Measurements from ENCODE around the gene C4BPB.

Gene C4BPB

DNA sequence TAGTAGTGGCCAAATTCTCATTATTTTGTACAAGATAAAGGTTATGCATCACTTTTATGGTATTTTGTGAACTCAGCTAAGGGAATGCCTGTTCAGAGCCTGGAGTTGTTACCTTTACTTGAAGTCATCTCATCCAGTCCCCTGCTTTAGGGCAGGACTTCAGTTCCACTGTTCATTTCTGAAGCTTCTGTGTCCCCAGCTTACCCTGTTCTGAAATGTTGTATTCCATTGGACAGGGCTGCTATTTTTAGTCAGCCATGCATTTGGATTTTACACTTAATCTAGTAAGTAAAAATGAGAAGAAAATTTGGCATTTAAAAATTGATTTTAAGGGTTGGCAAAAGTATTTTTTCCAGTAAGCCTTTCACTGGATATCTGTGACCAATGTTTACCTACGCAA lies 11.6 kb upstream of the C4BPB start:
- Histone ChIP-seq H2AK5ac (ENCODE audit: low read depth, low read length) (no peak overlapping the region), H3K4ac (ENCODE audit: low read length) (no peak overlapping the region), H2BK12ac (ENCODE audit: low read length) (no peak overlapping the region), H4K8ac (ENCODE audit: low read depth, low read length) (no peak overlapping the region), H2AFZ (ENCODE audit: low read length) (no peak overlapping the region), H3K18ac (ENCODE audit: low read length) (no peak overlapping the region), H2BK5ac (ENCODE audit: low read length) (no peak overlapping the region), H3K36me3 (replicated peaks in 1 of 2; ENCODE audit: control insufficient read depth in 2 of 2, insufficient read depth in 2 of 2, low read length in 2 of 2) (no peaks in the 10 kb centered on the region), H3K9ac (ENCODE audit: low read depth, low read length, poor library complexity) (no peak overlapping the region), H3K4me3 (ENCODE audit: low read length in 2 of 2) (no peak overlapping the region), H3K27ac (replicated peaks; ENCODE audit: low read length) (no peak overlapping the region), H3K4me2 (ENCODE audit: insufficient read depth, low read length, poor library complexity, severe bottlenecking) (no peak overlapping the region), H3K79me1 (ENCODE audit: low read depth, low read length) (no peaks in the 10 kb centered on the region), H4K91ac (ENCODE audit: low read depth, low read length, poor library complexity) (no peak overlapping the region), H3K23ac (ENCODE audit: low read depth, low read length, poor library complexity) (no peak overlapping the region), H2BK15ac (ENCODE audit: low read length) (no peak overlapping the region), H3K9me3 (replicated peaks in 1 of 2; ENCODE audit: control insufficient read depth in 2 of 2, insufficient read depth in 1 of 2, low read depth in 1 of 2, low read length in 2 of 2) (no peaks in the 10 kb centered on the region), H2BK120ac (ENCODE audit: low read depth, low read length) (no peak overlapping the region), H3K27me3 (ENCODE audit: control insufficient read depth in 3 of 3, insufficient read depth in 3 of 3, low read depth in 1 of 3, low read length in 3 of 3) (no peaks in the 10 kb centered on the region), H3K4me1 (ENCODE audit: control insufficient read depth in 2 of 2, insufficient read depth in 1 of 2, low read depth in 1 of 2, low read length in 2 of 2) (no peaks in the 10 kb centered on the region), H3K14ac (ENCODE audit: low read length) (no peak overlapping the region)
- no peak for DNase-seq (ENCODE audit: low spot score)
- no CpG with 5 or more reads among the region's 1 CpG for WGBS, 2 donors (ENCODE audit: extremely low coverage in 2 of 2, insufficient read length in 2 of 2, insufficient replicate concordance in 1 of 2)

DNA sequence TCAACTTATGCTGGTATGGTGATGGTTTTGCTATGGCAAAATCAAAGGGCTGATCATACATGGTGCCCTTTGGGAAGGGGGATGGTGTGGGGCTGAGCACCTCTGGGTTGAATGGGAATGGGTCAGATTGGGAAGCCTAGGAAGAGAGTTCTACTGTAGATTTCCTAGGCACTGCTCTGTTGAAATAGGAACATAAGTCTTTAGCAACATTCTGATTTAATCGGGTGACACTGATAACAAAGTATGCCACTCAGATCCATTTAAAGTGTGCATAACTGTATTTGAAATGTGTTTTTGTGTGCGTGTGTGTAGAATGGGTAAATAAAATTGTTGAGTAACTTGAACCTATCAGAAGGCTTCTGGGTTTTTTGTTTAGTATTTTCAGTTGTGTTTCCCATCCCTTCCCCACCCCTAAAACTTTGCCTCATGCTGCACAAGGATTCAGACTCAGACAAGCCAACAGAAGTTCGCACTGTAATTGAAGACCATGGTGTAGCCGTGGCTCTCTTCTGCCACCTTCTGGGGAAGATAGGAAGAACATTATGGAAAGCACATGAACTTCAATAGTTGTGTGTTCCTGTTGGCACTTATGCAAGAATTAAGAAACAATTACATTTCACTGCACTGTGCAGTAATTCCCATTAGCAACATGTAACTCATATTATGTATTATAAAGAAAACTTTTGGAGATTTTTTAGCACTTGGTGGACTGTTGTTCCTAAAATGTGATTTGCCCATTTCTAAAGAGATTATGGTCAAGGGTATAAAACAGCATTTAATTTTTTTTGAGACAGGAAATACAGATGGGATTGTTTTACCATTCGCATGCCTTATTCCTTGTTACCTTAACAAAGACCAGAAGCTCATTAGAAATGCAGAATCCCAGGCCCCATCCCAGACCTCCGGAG lies 10.9 kb upstream of the C4BPB start:
- H2BK5ac ChIP-seq (ENCODE audit: low read length) = no peak overlapping the region
- DNase-seq (ENCODE audit: low spot score) = peak; percentile 62

DNA sequence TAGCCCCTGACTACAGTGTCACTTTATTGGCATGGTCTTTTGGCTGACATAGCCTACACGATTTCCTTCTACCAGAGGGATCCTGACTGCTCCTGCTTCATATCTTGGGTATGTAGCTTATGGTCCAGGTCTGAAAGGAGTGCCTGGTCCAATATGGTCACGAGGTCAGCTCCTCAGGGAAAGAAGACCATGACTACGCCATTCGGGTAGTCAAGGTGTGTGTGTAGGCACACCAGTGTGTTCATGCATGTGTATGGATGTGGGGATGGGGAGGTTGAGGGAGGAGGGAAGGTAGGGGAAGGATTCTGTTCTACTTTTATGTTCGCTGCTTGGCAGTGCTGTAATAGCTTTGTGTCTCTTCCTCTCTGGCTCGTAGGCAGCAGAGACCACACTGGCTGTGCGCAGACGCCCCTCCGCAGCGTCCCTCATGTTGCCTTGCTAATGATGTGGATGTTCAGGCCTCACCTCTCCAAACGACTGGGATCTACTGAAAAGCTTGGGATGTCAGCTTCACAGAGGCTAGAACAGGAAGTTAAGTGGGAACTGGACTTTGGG lies 10.0 kb upstream of the C4BPB start:
- no CpG with 5 or more reads among the region's 11 CpGs for WGBS, 2 donors (ENCODE audit: extremely low coverage in 2 of 2, insufficient read length in 2 of 2, insufficient replicate concordance in 1 of 2)
- H3K4me2 ChIP-seq (ENCODE audit: insufficient read depth, low read length, poor library complexity, severe bottlenecking) = no peak overlapping the region
- no peak overlapping the region for H2BK5ac ChIP-seq (ENCODE audit: low read length)
- no peak overlapping the region for H2AFZ ChIP-seq (ENCODE audit: low read length)
- H3K18ac ChIP-seq (ENCODE audit: low read length) = no peak overlapping the region
- H2BK15ac ChIP-seq (ENCODE audit: low read length) = no peak overlapping the region
- no peak overlapping the region for H2AK5ac ChIP-seq (ENCODE audit: low read depth, low read length)
- no peaks in the 10 kb centered on the region for H3K27me3 ChIP-seq (ENCODE audit: control insufficient read depth in 3 of 3, insufficient read depth in 3 of 3, low read depth in 1 of 3, low read length in 3 of 3)
- no peak overlapping the region for H4K91ac ChIP-seq (ENCODE audit: low read depth, low read length, poor library complexity)
- H3K23ac ChIP-seq (ENCODE audit: low read depth, low read length, poor library complexity) = no peak overlapping the region
- H3K14ac ChIP-seq (ENCODE audit: low read length) = no peak overlapping the region
- no peaks in the 10 kb centered on the region for H3K36me3 ChIP-seq (replicated peaks in 1 of 2; ENCODE audit: control insufficient read depth in 2 of 2, insufficient read depth in 2 of 2, low read length in 2 of 2)
- H3K9ac ChIP-seq (ENCODE audit: low read depth, low read length, poor library complexity) = no peak overlapping the region
- no peak overlapping the region for H4K8ac ChIP-seq (ENCODE audit: low read depth, low read length)
- H2BK120ac ChIP-seq (ENCODE audit: low read depth, low read length) = no peak overlapping the region
- no peak overlapping the region for H3K4ac ChIP-seq (ENCODE audit: low read length)
- H3K79me1 ChIP-seq (ENCODE audit: low read depth, low read length) = no peaks in the 10 kb centered on the region
- H3K4me1 ChIP-seq (ENCODE audit: control insufficient read depth in 2 of 2, insufficient read depth in 1 of 2, low read depth in 1 of 2, low read length in 2 of 2) = no peaks in the 10 kb centered on the region
- no peak overlapping the region for H2BK12ac ChIP-seq (ENCODE audit: low read length)
- peak overlapping the region in 1 of 2 donors; percentile 26 for H3K4me3 ChIP-seq (ENCODE audit: low read length in 2 of 2)
- no peak for DNase-seq (ENCODE audit: low spot score)
- H3K9me3 ChIP-seq (replicated peaks in 1 of 2; ENCODE audit: control insufficient read depth in 2 of 2, insufficient read depth in 1 of 2, low read depth in 1 of 2, low read length in 2 of 2) = no peaks in the 10 kb centered on the region
- H3K27ac ChIP-seq (replicated peaks; ENCODE audit: low read length) = no peak overlapping the region

More for the DNA sequence above, 10.9 kb upstream of the C4BPB start:
- Histone ChIP-seq H3K9ac (ENCODE audit: low read depth, low read length, poor library complexity) (no peak overlapping the region), H2BK15ac (ENCODE audit: low read length) (no peak overlapping the region), H3K4me1 (ENCODE audit: control insufficient read depth in 2 of 2, insufficient read depth in 1 of 2, low read depth in 1 of 2, low read length in 2 of 2) (no peaks in the 10 kb centered on the region), H4K8ac (ENCODE audit: low read depth, low read length) (no peak overlapping the region), H2AFZ (ENCODE audit: low read length) (no peak overlapping the region), H2BK12ac (ENCODE audit: low read length) (no peak overlapping the region), H2AK5ac (ENCODE audit: low read depth, low read length) (no peak overlapping the region), H3K4me3 (ENCODE audit: low read length in 2 of 2) (no peak overlapping the region), H3K18ac (ENCODE audit: low read length) (no peak overlapping the region), H3K4me2 (ENCODE audit: insufficient read depth, low read length, poor library complexity, severe bottlenecking) (no peak overlapping the region), H2BK120ac (ENCODE audit: low read depth, low read length) (no peak overlapping the region), H3K9me3 (replicated peaks in 1 of 2; ENCODE audit: control insufficient read depth in 2 of 2, insufficient read depth in 1 of 2, low read depth in 1 of 2, low read length in 2 of 2) (no peaks in the 10 kb centered on the region), H3K36me3 (replicated peaks in 1 of 2; ENCODE audit: control insufficient read depth in 2 of 2, insufficient read depth in 2 of 2, low read length in 2 of 2) (no peaks in the 10 kb centered on the region), H3K14ac (ENCODE audit: low read length) (no peak overlapping the region), H3K4ac (ENCODE audit: low read length) (no peak overlapping the region), H3K27ac (replicated peaks; ENCODE audit: low read length) (no peak overlapping the region), H4K91ac (ENCODE audit: low read depth, low read length, poor library complexity) (no peak overlapping the region), H3K79me1 (ENCODE audit: low read depth, low read length) (no peaks in the 10 kb centered on the region), H3K23ac (ENCODE audit: low read depth, low read length, poor library complexity) (no peak overlapping the region), H3K27me3 (ENCODE audit: control insufficient read depth in 3 of 3, insufficient read depth in 3 of 3, low read depth in 1 of 3, low read length in 3 of 3) (no peaks in the 10 kb centered on the region)
- WGBS, 2 donors (ENCODE audit: extremely low coverage in 2 of 2, insufficient read length in 2 of 2, insufficient replicate concordance in 1 of 2) = no CpG with 5 or more reads among the region's 6 CpGs

DNA sequence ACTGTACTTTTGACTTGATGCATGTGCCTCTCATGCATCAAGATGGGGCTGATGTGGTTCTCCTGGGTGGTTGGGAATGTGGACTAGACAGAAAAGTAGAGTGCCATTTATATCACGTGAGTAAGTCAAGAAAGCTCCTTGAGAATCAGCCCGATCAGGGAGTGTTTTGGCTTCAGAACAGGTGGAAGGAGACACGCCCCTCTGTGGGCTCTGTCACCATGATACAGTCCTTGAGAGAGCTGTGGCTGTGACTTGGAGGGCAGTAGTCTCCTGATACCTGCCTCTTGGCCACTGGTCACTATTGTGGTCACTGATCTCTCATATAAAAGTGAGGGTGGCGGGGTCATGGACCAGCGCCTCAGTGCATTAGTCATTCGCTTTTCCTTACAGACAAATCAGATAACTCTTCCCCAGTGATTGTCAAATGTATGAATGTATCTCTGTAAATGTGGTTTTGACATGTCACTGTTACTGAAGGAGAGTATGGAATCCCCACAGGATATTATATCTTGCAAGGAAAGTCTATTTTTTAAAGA lies 8.9 kb upstream of the C4BPB start:
- H3K27me3 ChIP-seq (ENCODE audit: control insufficient read depth in 3 of 3, insufficient read depth in 3 of 3, low read depth in 1 of 3, low read length in 3 of 3) = no peaks in the 10 kb centered on the region
- H3K18ac ChIP-seq (ENCODE audit: low read length) = no peak overlapping the region
- no peaks in the 10 kb centered on the region for H3K36me3 ChIP-seq (replicated peaks in 1 of 2; ENCODE audit: control insufficient read depth in 2 of 2, insufficient read depth in 2 of 2, low read length in 2 of 2)
- no peaks in the 10 kb centered on the region for H3K4me1 ChIP-seq (ENCODE audit: control insufficient read depth in 2 of 2, insufficient read depth in 1 of 2, low read depth in 1 of 2, low read length in 2 of 2)
- H3K4me2 ChIP-seq (ENCODE audit: insufficient read depth, low read length, poor library complexity, severe bottlenecking) = no peak overlapping the region
- no peak overlapping the region for H4K91ac ChIP-seq (ENCODE audit: low read depth, low read length, poor library complexity)
- no peak overlapping the region for H3K14ac ChIP-seq (ENCODE audit: low read length)
- H4K8ac ChIP-seq (ENCODE audit: low read depth, low read length) = no peak overlapping the region
- no peaks in the 10 kb centered on the region for H3K79me1 ChIP-seq (ENCODE audit: low read depth, low read length)
- no peak overlapping the region for H2AFZ ChIP-seq (ENCODE audit: low read length)
- no peaks in the 10 kb centered on the region for H3K9me3 ChIP-seq (replicated peaks in 1 of 2; ENCODE audit: control insufficient read depth in 2 of 2, insufficient read depth in 1 of 2, low read depth in 1 of 2, low read length in 2 of 2)
- H2BK15ac ChIP-seq (ENCODE audit: low read length) = no peak overlapping the region
- H2AK5ac ChIP-seq (ENCODE audit: low read depth, low read length) = no peak overlapping the region
- H2BK12ac ChIP-seq (ENCODE audit: low read length) = no peak overlapping the region
- no peak overlapping the region for H2BK5ac ChIP-seq (ENCODE audit: low read length)
- no peak overlapping the region for H3K4ac ChIP-seq (ENCODE audit: low read length)
- H2BK120ac ChIP-seq (ENCODE audit: low read depth, low read length) = no peak overlapping the region
- no peak for DNase-seq (ENCODE audit: low spot score)
- no peak overlapping the region for H3K23ac ChIP-seq (ENCODE audit: low read depth, low read length, poor library complexity)
- H3K9ac ChIP-seq (ENCODE audit: low read depth, low read length, poor library complexity) = no peak overlapping the region
- no CpG with 5 or more reads among the region's 6 CpGs for WGBS, 2 donors (ENCODE audit: extremely low coverage in 2 of 2, insufficient read length in 2 of 2, insufficient replicate concordance in 1 of 2)
- no peak overlapping the region for H3K27ac ChIP-seq (replicated peaks; ENCODE audit: low read length)
- no peak overlapping the region for H3K4me3 ChIP-seq (ENCODE audit: low read length in 2 of 2)
